ENCODE data around the gene CBX8.

CBX8 gene

GRCh38 chr17:79804856-79805696, 8.2 kb upstream of the CBX8 start:
- TF ChIP-seq, protein P1, sequence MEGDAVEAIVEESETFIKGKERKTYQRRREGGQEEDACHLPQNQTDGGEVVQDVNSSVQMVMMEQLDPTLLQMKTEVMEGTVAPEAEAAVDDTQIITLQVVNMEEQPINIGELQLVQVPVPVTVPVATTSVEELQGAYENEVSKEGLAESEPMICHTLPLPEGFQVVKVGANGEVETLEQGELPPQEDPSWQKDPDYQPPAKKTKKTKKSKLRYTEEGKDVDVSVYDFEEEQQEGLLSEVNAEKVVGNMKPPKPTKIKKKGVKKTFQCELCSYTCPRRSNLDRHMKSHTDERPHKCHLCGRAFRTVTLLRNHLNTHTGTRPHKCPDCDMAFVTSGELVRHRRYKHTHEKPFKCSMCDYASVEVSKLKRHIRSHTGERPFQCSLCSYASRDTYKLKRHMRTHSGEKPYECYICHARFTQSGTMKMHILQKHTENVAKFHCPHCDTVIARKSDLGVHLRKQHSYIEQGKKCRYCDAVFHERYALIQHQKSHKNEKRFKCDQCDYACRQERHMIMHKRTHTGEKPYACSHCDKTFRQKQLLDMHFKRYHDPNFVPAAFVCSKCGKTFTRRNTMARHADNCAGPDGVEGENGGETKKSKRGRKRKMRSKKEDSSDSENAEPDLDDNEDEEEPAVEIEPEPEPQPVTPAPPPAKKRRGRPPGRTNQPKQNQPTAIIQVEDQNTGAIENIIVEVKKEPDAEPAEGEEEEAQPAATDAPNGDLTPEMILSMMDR (IDR thresholded peaks at IDR 0.05; ENCODE audit: low read depth, low read length) = no peak
- H3K4me3 ChIP-seq (ENCODE audit: low read depth, low read length) = no peak overlapping the region
- DNase-seq (ENCODE audit: low read depth, low spot score) = no peak
- in situ Hi-C loops (cut with HindIII; ENCODE audit: low sequenced_read_pairs) = no loop called here

DNA sequence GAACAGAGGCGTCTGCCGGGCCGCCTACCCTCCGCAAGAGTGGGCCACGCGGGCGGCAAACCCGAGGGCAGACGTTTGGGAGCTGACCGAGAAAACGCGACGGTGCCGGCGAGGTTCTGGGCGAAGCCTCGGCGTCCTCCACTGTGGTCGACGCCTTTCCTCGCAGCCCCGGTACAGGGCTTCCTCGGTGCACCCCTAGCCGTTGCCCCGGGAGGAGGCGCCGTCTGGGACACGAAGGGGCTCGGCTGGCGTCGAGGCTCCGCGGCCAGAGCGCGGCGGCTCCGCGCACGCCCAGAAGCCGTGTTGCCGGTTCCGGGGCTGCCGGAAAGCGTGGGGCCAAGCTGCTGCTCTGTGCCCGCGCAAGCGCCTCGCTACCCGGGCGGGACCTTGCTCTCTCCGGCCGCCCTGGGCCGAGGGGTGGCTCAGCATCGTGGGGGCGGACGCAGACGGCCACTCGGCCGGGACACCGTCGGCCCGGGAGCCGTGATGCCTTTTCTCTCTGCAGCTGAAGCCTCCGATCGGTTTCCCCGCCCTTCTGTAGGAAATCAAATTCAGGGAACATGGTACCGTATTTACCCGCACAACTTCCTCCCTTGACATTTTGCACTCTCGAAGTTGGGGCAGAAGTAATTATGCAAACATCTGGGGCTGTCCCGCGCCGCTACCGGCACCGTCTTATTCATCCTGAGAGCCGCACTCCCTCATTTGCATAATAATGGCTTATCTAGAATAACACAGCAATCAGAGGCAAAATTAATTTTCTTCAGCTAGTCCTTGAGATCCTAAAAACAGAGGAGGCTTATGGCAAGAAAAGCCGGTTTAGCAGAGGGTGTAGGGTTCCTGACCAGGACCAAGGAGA, 7.3 kb upstream of the CBX8 start:
- TF ChIP-seq, protein P1 (IDR thresholded peaks at IDR 0.05; ENCODE audit: low read depth, low read length) = no peak
- no peak overlapping the region for H3K4me3 ChIP-seq (ENCODE audit: low read depth, low read length)
- in situ Hi-C loops (cut with HindIII; ENCODE audit: low sequenced_read_pairs) = no loop called here
- DNase-seq (ENCODE audit: low read depth, low spot score) = no peak

- H3K4me3 ChIP-seq (ENCODE audit: low read depth, low read length) = no peak overlapping the region
- TF ChIP-seq, protein P1 (IDR thresholded peaks at IDR 0.05; ENCODE audit: low read depth, low read length) = no peak
- no peak for DNase-seq (ENCODE audit: low read depth, low spot score)
- in situ Hi-C loops (cut with HindIII; ENCODE audit: low sequenced_read_pairs) = no loop called here
Observed at GRCh38 chr17:79803421-79803996, 6.6 kb upstream of the CBX8 start.

DNA sequence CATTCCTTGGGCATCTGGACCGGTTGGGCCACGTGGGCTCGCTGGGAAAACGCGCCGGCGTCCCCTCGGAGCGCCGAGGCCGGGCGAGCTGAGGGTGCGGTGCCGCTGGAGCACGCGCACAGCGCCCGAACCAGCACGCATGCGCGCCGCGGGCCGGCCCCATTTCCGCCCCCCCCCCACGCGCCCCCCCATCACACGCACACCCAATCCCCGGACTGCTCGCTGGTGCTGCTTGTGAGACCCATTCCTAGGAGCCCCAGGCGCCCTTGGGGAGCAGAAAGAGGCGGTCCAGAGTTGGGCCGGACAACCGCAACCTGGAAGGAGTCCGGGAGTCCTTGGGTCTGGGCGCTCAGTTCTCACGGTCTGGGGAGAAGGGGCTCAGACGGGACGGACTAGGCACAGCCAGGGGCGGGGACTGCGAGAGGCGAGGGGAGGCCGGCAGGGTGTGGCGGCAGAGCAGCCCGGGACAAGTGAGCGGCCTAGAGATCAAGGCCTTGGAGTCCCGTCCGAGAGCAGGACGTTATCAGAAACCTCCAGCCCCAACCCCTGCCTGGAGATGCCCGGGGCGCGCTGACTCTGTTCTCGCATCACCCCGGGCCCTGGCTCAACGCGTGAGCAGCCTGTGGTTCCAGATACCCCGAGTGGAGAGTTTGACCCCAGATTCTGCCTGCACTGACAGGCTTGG, 6.0 kb upstream of the CBX8 start:
- H3K4me3 ChIP-seq (ENCODE audit: low read depth, low read length) = no peak overlapping the region

GRCh38 chr17:79802039-79802735, 5.3 kb upstream of the CBX8 start:
- H3K4me3 ChIP-seq (ENCODE audit: low read depth, low read length) = no peak overlapping the region
- in situ Hi-C loops (cut with HindIII; ENCODE audit: low sequenced_read_pairs) = no loop called here
- no peak for DNase-seq (ENCODE audit: low read depth, low spot score)
- TF ChIP-seq, protein P1 (IDR thresholded peaks at IDR 0.05; ENCODE audit: low read depth, low read length) = no peak

More for the DNA sequence above, 6.0 kb upstream of the CBX8 start:
- no peak for DNase-seq (ENCODE audit: low read depth, low spot score)
- TF ChIP-seq, protein P1 (IDR thresholded peaks at IDR 0.05; ENCODE audit: low read depth, low read length) = no peak
- in situ Hi-C loops (cut with HindIII; ENCODE audit: low sequenced_read_pairs) = no loop called here

All from astrocyte of the spinal cord (primary cell).